ENCODE results near the gene FAM50B. TPM values are rescaled to one million over a fixed set of nuclear protein-coding genes. Genes with fewer than 3 reads are reported as not detected.

The FAM50B gene
- polyA plus RNA-seq, 1 donor: 9.6 TPM

- no peak for DNase-seq
Measured at GRCh38 chr6:3822747-3823445, 26.3 kb upstream of the FAM50B start.

DNA sequence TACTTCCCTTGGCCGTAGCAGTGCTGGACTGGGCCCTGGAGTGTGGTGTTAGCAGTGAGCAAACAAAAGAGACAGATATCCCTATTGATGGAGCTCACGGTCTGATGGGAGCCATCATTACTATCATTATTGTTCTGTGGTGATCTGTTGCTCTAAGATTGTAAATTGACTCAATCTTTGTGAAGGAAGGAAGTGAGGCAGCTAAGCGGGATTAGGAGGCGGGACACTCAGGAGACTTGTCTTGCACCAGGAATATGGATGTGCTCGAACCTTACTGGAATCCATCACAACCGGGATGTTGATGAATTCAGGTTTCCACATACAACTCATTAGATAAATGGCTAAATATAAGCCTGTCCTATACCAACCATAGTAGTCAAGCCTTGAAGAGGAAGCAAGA, 25.5 kb upstream of the FAM50B start:
- no peak for DNase-seq

DNA sequence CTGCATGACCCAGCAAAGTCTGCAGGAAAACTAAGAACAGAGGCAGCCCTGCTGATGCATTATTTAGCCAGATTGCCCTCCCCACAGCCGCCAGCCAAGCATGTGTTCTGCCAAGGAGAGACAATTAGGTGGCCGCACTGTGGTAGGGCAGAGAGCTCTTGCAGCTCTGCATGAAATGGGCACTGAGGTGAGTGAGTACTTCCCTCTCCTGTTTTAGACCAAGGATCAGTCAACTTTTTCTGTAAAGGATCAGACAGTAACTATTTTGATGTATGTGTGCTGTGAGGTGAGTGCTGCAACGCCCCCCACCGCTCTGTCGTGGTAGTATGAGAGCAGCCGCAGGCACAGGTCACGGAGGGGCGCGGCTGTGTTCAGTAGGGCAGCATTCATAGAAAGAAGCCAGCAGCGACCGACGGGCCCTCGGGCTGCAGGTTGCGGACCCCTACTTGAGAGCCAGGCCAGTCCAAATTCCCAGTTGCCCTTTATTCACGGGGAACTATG, 23.8 kb upstream of the FAM50B start:
- peak; percentile 56 for DNase-seq

GRCh38 chr6:3825851-3826581, 23.2 kb upstream of the FAM50B start:
- peak; percentile 84 for DNase-seq

DNA sequence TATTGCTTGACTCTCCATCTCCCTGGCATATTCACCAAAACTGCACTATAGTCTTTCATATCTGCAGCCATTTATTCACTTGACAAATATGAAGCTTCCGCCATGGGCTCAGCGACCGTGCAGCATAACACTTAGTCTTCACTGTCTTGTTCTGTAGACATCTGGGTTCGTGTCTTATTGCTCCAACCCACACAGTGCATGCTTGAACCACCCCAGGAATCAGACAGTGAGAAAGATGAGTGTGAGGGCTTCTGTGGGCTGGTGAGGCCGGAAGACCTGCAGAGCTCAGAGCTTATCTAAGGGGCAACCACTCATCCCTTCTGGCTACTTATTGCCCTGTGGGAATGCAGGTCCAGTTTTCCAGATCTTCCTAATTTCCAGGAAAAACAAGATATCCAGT, 19.9 kb upstream of the FAM50B start:
- no peak for DNase-seq

DNA sequence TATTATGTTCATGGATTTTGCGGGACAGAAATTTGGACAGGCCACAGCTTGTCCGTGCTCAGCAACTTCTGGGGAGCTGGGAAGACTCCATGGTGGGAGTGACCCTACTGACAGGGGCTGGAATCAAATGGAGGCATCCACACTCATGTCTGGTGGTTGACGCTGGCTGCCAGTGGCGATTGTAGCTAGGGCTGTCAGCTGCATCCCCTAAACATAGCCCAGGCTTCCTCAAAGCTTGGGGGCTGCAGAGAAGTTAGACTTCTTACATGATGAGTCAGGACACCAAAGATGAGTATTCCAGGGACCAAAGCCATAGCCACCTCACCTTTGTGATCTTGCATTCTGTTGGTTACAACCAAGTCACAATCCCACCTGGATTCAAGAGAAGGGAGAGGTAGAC, 18.4 kb upstream of the FAM50B start:
- no peak for DNase-seq

GRCh38 chr6:3831761-3832530, 17.2 kb upstream of the FAM50B start:
- DNase-seq: no peak

- DNase-seq: no peak
Measured at GRCh38 chr6:3835055-3835731, 14.0 kb upstream of the FAM50B start.

DNA sequence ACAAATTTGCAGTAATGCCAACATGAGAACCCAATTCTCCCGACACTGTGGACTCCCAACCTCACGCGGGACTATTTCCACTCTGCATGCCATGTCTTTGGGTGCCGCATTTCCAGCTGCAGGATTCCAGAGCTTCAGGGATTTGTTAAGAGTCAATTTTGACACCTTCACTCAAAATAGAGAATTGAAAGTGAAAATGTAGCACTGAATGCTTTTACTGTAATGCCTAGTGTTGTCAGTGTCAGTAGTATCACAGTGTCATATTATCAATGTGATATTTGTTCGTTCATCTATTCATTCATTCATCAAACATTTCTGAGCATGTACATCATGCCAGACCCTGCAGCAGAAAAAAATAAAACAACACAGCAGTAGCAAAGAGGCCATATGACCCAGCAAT, 13.4 kb upstream of the FAM50B start:
- no peak for DNase-seq

DNA sequence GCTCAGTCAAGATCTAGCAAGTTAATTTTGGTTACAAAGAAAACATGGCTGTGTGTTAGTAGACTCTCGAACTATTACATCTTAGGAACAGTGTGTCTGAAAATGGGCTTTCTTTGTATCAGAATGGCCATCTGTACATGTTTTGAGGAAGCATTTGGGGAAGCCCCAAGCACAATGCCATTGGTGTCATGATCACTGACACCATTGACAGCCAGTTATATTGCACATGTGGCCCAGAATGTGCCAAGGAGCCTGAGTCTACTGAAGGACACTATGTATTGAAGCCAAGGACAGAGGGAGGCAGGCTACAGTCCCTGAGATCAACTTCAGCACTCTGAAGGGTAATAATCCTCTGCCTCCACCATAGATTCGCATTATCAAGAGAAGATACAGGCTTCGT, 12.6 kb upstream of the FAM50B start:
- DNase-seq: no peak

DNA sequence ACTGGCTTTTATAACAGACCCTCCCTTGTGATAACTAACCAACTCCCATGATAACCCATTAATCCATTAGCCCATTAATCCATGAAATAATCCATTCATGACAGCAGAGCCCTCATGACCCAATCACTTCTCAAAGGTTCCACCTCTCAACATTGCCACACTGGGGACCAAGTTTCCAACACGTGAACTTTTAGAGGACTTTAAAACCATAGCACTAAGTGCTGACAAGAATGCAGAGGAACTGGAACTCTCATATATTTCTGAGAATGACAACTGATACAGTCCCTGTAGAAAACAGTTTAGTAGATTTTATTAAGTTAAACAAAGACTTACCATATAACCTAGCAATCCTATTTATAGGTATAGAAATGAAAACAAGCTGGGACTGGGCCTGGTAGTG, 11.4 kb upstream of the FAM50B start:
- DNase-seq: no peak

DNA sequence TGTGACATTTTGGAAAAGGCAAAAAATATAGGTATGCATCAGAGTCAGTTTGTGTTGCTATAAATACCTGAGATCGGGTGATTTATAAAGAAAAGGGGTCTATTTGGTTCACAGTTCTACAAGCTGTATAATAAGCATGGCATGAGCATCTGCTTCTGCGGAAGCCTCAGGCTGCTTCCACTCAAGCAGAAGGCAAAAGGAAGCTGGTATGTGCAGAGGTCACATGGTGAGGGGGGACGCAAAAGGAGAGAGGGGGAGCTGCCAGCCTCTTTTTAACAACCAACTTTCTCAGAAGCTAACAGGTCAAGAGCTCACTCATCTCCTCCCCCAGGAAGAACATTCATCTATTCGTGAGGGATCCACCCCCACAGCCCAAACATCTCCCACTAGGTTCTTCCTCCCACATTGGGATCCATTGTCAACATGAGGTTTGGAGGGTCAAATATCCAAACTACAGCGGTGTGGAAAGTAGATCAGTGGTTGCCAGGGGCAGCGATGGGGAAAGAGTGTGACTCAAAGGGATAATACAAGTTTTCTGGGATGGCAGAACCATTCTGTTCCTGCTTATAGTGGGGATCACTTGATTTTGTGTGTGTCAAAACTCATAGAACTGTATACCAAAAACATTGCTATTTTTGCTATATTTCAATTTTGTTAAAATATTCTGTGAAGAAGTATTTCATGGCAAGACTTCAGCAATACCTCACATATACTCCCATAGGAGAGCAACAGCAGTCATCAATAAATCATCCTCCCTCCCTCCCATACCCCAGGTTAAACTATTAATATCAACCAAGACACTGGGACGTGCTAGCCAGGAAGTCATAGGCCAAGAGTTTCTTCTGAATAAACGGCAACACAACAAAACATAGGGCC, 9.9 kb upstream of the FAM50B start:
- no peak for DNase-seq

DNA sequence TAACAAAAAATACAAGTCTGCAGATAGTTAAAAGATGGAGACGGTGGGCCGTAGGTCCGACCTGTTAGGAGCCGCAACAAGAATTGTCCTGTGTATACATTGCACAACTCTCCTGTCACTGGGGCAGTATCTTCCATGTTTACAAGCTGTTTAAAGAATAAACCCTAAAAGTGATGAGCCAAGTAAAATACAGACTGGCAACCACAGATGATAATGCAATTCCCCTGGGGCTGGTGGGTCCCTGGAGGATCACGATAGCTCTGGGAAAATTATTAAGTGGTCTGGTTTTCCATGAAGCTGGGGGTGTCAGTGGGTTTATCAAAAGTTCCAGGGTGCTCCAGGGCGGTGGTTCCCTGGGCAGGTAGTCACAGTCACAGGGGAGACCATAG, 8.1 kb upstream of the FAM50B start:
- no peak for DNase-seq

DNA sequence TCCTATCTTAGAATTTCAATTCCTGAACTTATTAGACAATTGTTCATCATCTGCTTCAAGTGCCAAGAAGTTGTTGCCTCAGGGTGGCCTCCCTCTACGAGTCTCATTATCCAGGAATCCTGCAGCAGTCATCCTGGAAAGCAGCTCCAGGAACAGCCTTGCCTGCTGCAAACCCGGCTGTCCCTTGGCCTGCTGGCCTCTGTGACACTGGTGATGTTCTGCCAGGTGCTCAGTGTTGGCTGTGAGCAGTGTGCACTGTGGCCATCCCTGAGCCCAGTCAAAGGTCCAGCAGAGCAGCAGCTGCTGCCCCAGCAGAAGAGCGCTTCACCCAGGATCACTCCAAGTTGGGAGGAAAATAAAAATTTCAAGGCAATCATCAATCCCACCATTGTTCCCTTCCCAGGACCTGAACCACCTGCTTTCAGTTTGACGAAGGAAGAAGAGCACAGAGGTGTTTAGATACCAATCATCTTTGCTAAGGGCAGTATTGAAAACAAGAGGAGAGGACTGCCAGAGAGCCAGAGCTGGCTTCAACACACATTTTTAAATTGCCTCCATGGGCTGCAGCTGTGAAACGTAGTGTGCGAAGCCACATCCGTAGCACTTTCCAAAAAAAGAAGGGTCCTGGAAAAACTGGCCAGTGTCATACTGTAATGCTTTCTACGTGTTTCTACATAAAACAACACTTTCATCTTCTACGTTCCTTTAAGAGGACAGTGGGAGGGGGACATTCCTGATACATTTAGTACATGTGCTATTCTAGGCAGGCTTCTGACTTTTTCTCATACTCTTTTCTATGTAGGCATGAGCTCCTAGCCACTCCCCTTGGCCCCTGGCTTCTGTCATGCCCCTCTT, 7.2 kb upstream of the FAM50B start:
- no peak for DNase-seq

DNA sequence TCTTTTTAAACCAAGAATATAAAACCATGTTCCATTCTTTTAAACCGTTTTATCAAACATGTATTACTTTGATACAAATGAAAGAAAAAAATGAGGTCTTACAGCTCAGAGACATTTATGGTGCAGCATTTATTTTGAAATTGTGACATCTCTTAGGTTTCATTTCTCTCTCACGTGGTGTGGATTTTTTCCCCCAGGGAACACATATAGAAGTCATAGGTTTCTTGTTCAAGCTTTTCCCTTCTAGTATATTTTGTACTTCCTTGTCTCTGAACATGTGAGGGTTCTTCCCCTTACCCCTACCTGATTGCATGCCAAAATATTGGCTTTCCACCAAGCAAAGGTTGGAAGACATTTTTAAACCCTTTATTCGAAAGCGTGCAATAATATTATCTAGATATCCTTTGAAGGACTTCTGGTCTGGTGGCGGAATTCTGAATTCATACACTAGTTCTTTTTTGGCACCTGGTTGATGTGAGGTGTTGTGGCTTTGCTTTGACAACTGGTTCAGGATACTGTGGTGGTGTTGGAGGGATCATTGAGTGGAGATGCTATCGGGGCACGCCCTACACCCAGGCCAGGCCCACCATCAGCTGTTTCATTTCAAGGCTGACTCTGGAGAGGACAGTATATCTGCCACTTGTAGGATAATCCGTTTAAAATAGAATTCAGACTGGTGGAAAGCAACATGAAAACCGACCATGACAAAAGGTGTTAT, 5.6 kb upstream of the FAM50B start:
- no peak for DNase-seq

- no peak for DNase-seq
Measured at GRCh38 chr6:3844097-3844463, 5.1 kb upstream of the FAM50B start.

- no peak for DNase-seq
Measured at GRCh38 chr6:3847521-3847920, 1.7 kb upstream of the FAM50B start.

- no peak for DNase-seq
Measured at GRCh38 chr6:3848380-3848779, 793 bp upstream of the FAM50B start.

DNA sequence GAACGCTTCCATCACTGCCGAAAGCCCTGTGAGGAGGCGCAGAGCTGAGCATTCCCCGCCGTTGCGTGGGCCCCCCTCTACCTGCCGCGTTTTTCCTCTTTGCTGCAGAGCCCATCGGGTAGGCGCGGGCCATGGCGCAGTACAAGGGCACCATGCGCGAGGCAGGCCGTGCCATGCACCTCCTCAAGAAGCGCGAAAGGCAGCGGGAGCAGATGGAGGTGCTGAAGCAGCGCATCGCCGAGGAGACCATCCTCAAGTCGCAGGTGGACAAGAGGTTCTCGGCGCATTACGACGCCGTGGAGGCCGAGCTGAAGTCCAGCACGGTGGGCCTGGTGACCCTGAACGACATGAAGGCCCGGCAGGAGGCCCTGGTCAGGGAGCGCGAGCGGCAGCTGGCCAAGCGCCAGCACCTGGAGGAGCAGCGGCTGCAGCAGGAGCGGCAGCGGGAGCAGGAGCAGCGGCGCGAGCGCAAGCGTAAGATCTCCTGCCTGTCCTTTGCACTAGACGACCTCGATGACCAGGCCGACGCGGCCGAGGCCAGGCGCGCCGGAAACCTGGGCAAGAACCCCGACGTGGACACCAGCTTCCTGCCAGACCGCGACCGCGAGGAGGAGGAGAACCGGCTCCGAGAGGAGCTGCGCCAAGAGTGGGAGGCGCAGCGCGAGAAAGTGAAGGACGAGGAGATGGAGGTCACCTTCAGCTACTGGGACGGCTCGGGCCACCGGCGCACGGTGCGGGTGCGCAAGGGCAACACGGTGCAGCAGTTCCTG, 693 bp downstream of the FAM50B start:
- DNase-seq: no peak
